ENCODE results near the gene PDE3A.

GRCh38 chr12:20368114-20368650 is at the start of gene PDE3A:
- TF ChIP-seq, protein P1, sequence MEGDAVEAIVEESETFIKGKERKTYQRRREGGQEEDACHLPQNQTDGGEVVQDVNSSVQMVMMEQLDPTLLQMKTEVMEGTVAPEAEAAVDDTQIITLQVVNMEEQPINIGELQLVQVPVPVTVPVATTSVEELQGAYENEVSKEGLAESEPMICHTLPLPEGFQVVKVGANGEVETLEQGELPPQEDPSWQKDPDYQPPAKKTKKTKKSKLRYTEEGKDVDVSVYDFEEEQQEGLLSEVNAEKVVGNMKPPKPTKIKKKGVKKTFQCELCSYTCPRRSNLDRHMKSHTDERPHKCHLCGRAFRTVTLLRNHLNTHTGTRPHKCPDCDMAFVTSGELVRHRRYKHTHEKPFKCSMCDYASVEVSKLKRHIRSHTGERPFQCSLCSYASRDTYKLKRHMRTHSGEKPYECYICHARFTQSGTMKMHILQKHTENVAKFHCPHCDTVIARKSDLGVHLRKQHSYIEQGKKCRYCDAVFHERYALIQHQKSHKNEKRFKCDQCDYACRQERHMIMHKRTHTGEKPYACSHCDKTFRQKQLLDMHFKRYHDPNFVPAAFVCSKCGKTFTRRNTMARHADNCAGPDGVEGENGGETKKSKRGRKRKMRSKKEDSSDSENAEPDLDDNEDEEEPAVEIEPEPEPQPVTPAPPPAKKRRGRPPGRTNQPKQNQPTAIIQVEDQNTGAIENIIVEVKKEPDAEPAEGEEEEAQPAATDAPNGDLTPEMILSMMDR (IDR thresholded peaks at IDR 0.05) = no peak
- TF ChIP-seq POLR2A (IDR thresholded peaks at IDR 0.05) = no peak
